NCI-H1417 (cell line): ENCODE measurements around the gene VTCN1.
"Not testable (repeated sequence)": the region's sequence is repeated elsewhere in the genome, so short reads cannot be mapped to it uniquely, and the experiment has no call there.

Source experiments
- DNase-seq, 3 experiments: peaks; one replicate each; lab custom pipeline; 2025; lab: John Stamatoyannopoulos, UW

The VTCN1 gene

GRCh38 chr1:117123274-117123673 lies 87.5 kb downstream of the VTCN1 start:
- no peak for DNase-seq

GRCh38 chr1:117122330-117123025 lies 88.2 kb downstream of the VTCN1 start:
- no peak for DNase-seq

- peak; percentile 72 to 97 (median 84) for DNase-seq
Observed at GRCh38 chr1:117121589-117122329, 89.0 kb downstream of the VTCN1 start, which contains the start of gene TRIM45. Gene TRIM45, minus strand, starts transcription at chr1:117121749. Its CDS starts 548 bp downstream, at chr1:117121201.

DNA sequence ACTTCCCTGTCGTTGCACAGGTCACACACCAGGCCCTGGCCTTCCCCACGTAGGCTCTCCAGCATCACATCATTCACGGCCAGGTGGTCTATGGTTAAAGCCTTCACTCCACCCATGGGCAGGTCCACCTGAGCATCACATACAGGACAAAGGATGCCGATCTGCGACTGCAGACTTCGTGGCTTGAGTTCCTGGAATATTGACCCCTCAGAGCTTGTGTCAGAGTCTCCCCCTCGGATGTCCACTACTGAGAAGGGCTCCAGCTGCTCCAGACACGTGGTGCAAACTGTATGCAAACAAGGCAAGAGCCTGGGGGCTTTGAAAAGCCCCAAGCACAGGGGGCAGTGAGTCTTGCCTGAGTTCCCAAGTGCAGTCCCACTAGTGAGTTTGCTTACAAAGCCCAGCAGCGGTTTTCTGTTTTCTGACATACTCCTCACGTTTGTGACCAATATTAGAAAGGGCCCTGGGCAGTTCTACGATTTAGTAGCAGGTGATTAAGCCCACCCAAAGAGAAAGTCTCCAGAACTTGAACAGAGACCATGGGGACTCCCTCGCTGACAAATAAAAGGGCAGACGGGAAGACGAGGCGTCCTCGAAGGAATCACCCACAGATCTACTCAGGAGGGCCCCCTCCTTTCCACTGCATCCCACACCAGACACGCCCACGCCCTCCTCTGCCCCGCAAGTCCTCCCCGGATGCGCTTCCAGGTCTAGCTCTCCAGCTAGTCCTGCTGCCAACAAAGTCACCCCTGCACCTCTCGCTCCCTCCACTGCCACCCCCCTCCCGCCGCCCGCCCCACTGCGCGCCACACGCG lies 89.7 kb downstream of the VTCN1 start:
- peak in 1 of 3 experiments; percentile 38 for DNase-seq

DNA sequence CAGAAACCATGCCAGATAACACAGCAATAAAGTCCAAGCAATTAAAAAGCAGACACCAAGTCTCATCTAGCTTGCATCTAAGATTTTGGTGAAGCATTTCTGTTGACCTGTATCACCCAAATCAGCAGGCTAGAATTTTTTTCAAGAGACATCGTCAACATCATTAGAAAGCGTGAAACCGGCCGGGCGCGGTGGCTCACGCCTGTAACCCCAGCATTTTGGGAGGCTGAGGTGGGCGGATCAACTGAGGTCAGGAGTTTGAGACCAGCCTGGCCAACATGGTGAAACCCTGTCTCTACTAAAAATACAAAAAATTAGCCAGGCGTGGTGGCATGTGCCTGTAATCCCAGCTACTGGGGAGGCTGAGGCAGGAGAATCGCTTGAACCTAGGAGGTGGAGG lies 91.6 kb downstream of the VTCN1 start:
- DNase-seq = not testable (repeated sequence)

GRCh38 chr1:117118137-117118536 lies 92.6 kb downstream of the VTCN1 start:
- no peak for DNase-seq

DNA sequence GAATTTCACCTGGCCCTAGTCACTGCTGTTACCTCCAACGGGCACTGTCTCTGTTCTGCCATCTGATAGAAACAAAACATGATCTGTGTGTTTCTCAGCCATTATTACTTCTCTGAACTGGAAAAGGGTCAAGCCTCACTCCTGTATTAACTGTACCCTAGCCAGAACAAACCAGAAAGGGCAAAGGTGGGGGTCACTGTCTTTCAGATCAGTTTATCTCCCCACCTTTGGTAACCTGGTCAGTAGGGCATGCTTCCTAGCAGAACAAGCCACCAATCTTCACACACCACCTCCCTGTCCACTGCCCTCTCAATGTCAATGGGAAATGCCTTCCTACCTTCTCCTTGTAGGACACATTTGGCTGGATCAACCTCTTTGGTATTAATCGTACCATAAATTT lies 93.0 kb downstream of the VTCN1 start:
- DNase-seq = no peak

GRCh38 chr1:117116784-117117130 lies 94.0 kb downstream of the VTCN1 start:
- peak in 1 of 3 experiments; percentile 32 for DNase-seq

DNA sequence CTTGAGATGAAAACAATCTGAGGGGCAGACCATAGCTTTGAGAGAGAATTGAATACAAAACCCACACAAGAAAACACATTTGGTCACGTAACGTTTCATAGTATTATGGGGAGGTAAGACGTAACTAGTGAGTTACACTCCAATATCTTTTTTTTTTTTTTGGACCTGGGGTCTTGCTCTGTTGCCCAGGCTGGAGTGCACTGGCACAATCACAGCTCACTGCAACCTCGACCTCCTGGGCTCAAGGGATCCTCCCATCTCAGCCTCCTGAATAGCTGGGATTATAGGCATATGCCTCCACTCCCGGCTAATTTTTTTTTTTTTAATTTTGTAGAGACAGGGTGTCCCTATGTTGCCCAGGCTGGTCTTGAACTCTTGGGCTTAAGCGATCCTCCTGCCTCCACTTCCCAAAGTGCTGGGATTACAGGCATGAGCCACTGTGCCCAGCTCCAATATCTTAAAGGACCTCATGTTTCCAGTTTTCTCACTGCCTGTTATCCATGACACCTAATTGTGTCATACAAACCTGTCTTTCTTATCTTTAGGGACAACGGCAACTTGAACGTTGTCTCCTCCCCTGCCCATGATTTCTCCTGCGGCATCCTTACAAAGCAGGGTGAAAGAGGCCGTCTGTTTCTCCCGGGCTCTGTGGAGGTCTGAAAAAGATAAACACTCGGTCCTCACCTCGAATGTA lies 94.5 kb downstream of the VTCN1 start:
- DNase-seq = no peak

DNA sequence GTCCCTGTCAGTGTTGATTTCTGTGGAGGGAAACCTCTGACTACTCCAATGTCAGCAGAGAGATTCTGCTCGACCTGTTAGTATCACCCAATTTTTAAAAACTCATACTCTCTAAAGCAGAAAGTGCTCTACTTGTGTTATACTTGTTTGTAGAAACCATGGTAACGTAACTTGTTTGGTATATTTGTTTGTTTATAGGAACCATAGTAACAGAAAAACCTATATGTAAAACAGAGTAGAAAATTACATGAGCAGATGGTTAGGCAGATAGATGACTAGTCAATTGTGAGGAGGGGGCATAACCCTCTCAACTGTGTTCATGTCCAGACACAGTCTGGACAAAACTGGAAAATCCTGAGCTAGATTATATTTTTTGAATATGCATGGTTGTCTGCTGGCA lies 95.8 kb downstream of the VTCN1 start:
- peak in 1 of 3 experiments; percentile 51 for DNase-seq

GRCh38 chr1:117113199-117113598 lies 97.5 kb downstream of the VTCN1 start:
- peak in 1 of 3 experiments; percentile 63 for DNase-seq

- DNase-seq = peak in 1 of 3 experiments; percentile 92
Observed at GRCh38 chr1:117112047-117112717, 98.5 kb downstream of the VTCN1 start.

GRCh38 chr1:117110774-117111173 lies 100.0 kb downstream of the VTCN1 start:
- no peak for DNase-seq

DNA sequence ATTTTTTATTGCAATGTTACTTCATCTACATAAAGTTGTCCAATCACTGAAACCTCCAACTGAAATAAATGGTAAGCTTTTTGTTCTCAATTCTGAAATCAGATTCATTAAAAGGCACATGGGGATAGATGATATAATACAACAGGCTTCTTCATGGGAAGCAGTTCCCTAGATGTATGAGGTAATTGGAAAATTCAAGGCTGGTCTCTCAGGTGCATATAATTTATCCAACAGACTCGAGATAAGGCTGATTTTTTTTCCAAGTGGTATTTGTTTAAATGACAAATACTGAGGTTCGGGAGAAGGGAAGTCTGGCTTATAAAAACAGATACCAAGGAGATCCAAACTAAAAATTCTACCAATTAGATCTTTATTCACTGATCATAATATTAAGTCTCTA lies 103.4 kb downstream of the VTCN1 start:
- no peak for DNase-seq

DNA sequence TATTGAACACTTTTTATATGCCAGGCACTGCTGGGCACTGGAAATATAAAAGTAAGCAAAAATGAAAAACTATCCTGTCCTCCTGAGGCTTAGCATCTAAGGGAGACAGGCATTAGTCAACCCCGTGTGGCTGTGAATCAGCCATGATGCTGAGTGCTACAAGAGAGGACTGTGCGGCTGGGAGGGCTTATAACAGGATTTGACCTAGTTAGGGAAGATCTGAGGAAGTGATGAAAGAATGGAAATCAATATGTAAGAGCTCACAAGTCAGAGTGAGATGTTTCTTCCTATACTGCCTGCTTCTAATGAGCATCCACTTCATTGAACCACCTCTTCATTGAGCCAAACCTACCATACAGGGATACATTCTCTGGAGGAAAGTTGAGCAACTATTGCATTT lies 104.2 kb downstream of the VTCN1 start:
- no peak for DNase-seq

DNA sequence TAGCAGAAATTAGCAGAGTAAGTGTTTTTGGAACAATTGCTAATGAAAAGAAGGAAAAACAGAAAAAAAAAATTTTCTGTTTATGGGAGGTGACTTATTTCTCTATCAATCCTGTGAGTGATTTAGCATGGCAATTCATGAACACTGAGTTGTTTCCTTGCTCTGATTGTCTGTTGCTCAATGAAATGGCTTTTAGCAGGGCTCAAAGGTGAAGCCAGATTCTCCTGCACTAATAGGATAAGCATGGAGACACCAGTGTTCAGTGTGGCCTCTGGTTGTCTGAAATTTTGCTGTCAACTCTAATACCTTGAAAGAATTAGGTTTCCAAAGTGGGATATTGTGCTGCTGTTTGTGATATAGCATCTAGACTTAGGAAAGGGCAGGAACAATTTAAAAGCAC lies 105.0 kb downstream of the VTCN1 start:
- no peak for DNase-seq

GRCh38 chr1:117104986-117105385 lies 105.7 kb downstream of the VTCN1 start:
- no peak for DNase-seq

DNA sequence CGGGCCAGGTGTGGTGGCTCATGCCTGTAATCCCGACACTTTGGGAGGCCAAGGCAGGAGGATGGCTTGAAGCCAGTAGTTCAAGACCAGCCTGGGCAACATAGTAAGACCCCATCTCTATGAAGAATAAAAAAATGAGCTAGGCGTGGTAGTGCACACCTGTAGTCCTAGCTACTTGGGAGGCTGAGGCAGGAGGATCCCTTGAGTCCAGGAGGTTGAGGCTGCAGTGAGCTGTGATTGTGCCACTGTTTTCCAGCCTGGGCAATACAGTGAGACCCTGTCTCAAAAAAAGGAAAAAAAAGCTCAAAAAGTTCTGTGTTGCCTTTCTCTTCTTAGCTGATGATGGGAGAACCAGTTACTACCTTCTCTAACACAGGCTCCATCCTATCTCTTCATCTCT lies 108.9 kb downstream of the VTCN1 start:
- not testable (repeated sequence) for DNase-seq

DNA sequence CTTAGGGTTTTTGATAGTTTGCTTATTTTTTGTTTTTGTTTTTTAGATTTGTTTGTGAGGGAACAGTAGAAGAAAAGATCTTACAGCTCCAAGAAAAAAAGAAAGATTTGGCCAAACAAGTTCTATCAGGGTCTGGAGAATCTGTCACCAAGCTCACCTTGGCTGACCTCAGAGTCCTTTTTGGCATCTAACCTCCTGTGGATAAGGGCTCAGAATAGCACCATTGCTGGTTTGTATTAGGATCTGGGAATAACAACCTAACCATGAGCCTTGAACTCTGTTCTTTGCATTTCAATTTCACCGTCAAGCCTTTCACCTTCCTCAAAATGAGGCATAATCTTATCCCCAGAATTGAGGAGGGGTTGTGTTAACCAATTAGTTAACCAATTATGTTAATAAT lies 109.4 kb downstream of the VTCN1 start:
- DNase-seq = no peak

DNA sequence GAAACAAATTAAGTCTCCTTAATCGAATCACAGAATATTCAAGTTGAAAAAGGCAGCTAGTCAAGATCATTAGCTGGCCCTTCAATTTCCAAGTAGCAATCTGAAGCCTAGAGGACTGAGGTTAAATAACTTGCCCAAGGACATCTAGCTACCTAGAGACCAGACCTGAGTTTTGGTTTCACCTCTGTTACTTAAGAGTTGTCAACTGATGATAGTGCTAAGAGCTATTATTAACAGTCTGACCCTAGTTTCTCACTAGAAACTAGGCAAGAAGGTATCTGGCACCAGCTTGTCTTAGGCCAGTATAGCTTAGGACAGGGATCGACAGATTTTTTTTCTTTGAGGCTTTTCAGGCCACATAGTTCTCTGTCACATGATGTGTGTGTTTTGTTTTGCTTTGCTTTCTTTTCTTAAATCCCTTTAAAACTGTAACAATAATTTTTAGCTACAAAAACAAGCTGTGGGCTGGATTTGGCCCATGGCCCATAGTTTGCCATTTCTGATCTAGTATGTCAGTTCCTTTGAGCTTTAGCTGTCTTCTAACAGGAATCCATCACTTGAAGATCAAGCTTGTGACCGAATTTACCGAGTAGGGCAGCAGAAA lies 112.3 kb downstream of the VTCN1 start:
- DNase-seq = no peak

DNA sequence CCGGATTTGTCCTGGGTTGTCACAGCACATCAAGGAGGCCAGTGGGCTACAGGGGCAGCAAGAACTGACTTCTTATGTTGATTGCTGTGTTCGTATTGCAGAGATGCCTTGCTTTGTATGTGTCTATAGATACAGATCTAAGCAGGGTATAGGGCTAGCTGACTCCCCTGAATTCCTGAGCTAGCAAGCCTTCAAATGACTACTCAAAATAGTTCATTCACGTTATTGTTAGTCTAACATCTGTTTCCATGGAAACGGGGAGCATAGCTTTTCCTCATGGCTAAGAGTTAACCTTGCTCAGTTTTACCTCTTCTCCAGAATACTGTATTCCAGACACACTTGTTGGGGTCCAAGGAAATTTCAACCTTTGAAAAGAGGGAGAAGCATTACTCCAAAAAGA lies 113.3 kb downstream of the VTCN1 start:
- DNase-seq = no peak
